Measurements from ENCODE around the gene NPS. TPM values are rescaled to one million over a fixed set of nuclear protein-coding genes. Genes with fewer than 3 reads are reported as not detected.

Gene NPS
- total RNA-seq, 1 donor from 2014 or later = not detected

- intact Hi-C loops (cut with DNase I) = no loop called here
- no peak for ATAC-seq
- no peak for DNase-seq (ENCODE audit: missing footprints)
Measured at GRCh38 chr10:127587668-127588365, 38.7 kb downstream of the NPS start.

GRCh38 chr10:127592586-127592985 lies 43.5 kb downstream of the NPS start:
- no peak for DNase-seq (ENCODE audit: missing footprints)
- ATAC-seq = no peak
- intact Hi-C loops (cut with DNase I) = no loop called here

- no peak for DNase-seq (ENCODE audit: missing footprints)
- intact Hi-C loops (cut with DNase I) = no loop called here
- ATAC-seq = no peak
Measured at GRCh38 chr10:127600479-127600878, 51.4 kb downstream of the NPS start.

Other genes starting within 250 kb of the NPS start
- gene FOXI2, start 187.9 kb downstream of the NPS start, total RNA-seq = not detected